Left cardiac atrium (tissue), 4 donors: ENCODE data around the gene ACY1. TPM values are rescaled to one million over a fixed set of nuclear protein-coding genes. Genes with fewer than 3 reads are reported as not detected.

Experiments used
- ATAC-seq, 2 donors: fragments of 200-7000 bp; cut with Tn5 transposase; one replicate each; pipeline ENCODE4 v1.9.1; 2020; ENCODE audit warnings: mild to moderate bottlenecking in 2 of 2, moderate library complexity in 2 of 2
- DNase-seq: peaks from one replicate; pipeline ENCODE4 v3.0.0-alpha.2; 2020
- intact Hi-C, 2 donors: fragments of 100-400 bp; cut with DNase I; formaldehyde crosslinking; loops; one replicate each; pipeline versions ENCODE4 v1.14.1 to v1.15.1; 2022 to 2023
- total RNA-seq, 2 donors: library from RNA; stranded (reverse); fragmentation: NEBNext Ultra II Directional; extraction: Animal tissue kit (Norgen Biotek cat#: 25700); gene quantifications; one replicate each; pipeline ENCODE4 v1.2.1, GENCODE V29; 2021
- donor health status: DM: no; HTN: yes; CAD: no.
- donor health status: DM: no; HTN: yes; CAD: no; lungs with severe emphysema.
- donor health status: DM: yes; HTN: yes; CAD: no.
- donor health status: Dilated cardiomyopathy.

The ACY1 gene
- total RNA-seq, 2 donors from 2014 or later: 21.8 to 24.8 TPM

- ATAC-seq (peak; percentile 44 to 51), DNase-seq (no peak)
- intact Hi-C loops: no loop called here
These were observed 21.4 kb upstream of the ACY1 start for GRCh38 chr3:51961602-51962569.

GRCh38 chr3:51962854-51963530 lies 20.3 kb upstream of the ACY1 start:
- ATAC-seq: no peak
- intact Hi-C loops: no loop called here
- peak; percentile 26 for DNase-seq

- no peak for ATAC-seq
- DNase-seq: peak; percentile 35
- intact Hi-C loops: no loop called here
These were observed 19.3 kb upstream of the ACY1 start for GRCh38 chr3:51963951-51964451.

GRCh38 chr3:51964521-51964920 lies 18.8 kb upstream of the ACY1 start:
- DNase-seq: no peak
- intact Hi-C loops: no loop called here
- ATAC-seq: no peak

- intact Hi-C loops: no loop called here
- no peak for DNase-seq
These were observed 17.3 kb upstream of the ACY1 start for GRCh38 chr3:51966016-51966415.

GRCh38 chr3:51966486-51966885 lies 16.8 kb upstream of the ACY1 start:
- intact Hi-C loops: no loop called here
- no peak for DNase-seq
- ATAC-seq: peak in 1 of 2 donors; percentile 2

More at GRCh38 chr3:51966016-51966415, 17.3 kb upstream of the ACY1 start:
- no peak for ATAC-seq

GRCh38 chr3:51966922-51967383 lies 16.4 kb upstream of the ACY1 start:
- ATAC-seq: no peak
- intact Hi-C loops: no loop called here
- DNase-seq: no peak

GRCh38 chr3:51967384-51968169 lies 15.8 kb upstream of the ACY1 start, which contains the start of gene PCBP4:
Gene PCBP4, minus strand, starts transcription at chr3:51967454. Its CDS starts 6,214 bp downstream, at chr3:51961240.
- ATAC-seq (peak; percentile 66 to 78), DNase-seq (peak; percentile 83)
- intact Hi-C loops: no loop called here

- ATAC-seq (peak; percentile 1 to 7), DNase-seq (peak; percentile 54)
- intact Hi-C loops: no loop called here
These were observed 15.1 kb upstream of the ACY1 start for GRCh38 chr3:51968170-51968775.

GRCh38 chr3:51968883-51969678 lies 14.3 kb upstream of the ACY1 start:
- intact Hi-C loops: no loop called here
- ATAC-seq (no peak), DNase-seq (no peak)

- ATAC-seq: no peak
- intact Hi-C loops: no loop called here
- DNase-seq: no peak
These were observed 13.5 kb upstream of the ACY1 start for GRCh38 chr3:51969841-51970240.

- ATAC-seq: no peak
- no peak for DNase-seq
- intact Hi-C loops: no loop called here
These were observed 12.6 kb upstream of the ACY1 start for GRCh38 chr3:51970606-51971300.

GRCh38 chr3:51971350-51971749 lies 12.0 kb upstream of the ACY1 start:
- no peak for DNase-seq
- ATAC-seq: no peak
- intact Hi-C loops: no loop called here

- no peak for DNase-seq
- ATAC-seq: peak; percentile 36 to 44
These were observed 8.9 kb upstream of the ACY1 start for GRCh38 chr3:51974277-51974962.

GRCh38 chr3:51974963-51975851 lies 8.1 kb upstream of the ACY1 start, which contains the start of gene ABHD14A:
Gene ABHD14A, plus strand, starts transcription at chr3:51975064. Its CDS starts 72 bp downstream, at chr3:51975136.
- ATAC-seq: peak; percentile 80 to 82
- intact Hi-C loops: loop anchor here in 1 of 2 donors (2.0 kb wide), 1 partner anchor 32 kb away; the partner anchor contains the start of gene PARP3
- peak; percentile 78 for DNase-seq

More at GRCh38 chr3:51974277-51974962, 8.9 kb upstream of the ACY1 start:
- intact Hi-C loops: loop anchor here in 1 of 2 donors (2.0 kb wide), 1 partner anchor 32 kb away; the partner anchor contains the start of gene PARP3
